CD4-positive, alpha-beta T cell treated with Interleukin-2 at 100 ng/mL for 4 hours (primary cell): ENCODE measurements around the gene DUSP1.

Source experiments
- DNase-seq: peaks from one replicate; pipeline ENCODE4 v3.0.0-alpha.2; 2020; ENCODE audit warnings: low spot score

Gene DUSP1

GRCh38 chr5:172777881-172778814, 7.2 kb upstream of the DUSP1 start:
- DNase-seq, result peak; percentile 39

DNA sequence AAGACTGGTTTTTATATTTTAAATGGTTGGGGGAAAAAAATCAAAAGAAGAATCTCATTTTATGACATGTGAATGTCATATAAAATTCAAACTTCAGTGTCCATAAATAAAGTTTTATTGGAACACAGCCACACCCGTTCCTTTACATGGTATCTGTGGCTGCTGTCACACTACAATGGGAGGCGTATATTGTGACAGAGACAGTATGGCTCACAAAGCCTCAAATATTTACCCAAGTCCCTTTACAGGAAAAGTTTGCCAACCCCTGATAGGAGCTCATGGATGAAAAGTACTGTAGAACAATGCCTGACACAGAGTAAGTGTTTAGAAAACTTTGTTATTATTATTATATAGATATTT, 5.2 kb upstream of the DUSP1 start:
- no peak for DNase-seq

DNA sequence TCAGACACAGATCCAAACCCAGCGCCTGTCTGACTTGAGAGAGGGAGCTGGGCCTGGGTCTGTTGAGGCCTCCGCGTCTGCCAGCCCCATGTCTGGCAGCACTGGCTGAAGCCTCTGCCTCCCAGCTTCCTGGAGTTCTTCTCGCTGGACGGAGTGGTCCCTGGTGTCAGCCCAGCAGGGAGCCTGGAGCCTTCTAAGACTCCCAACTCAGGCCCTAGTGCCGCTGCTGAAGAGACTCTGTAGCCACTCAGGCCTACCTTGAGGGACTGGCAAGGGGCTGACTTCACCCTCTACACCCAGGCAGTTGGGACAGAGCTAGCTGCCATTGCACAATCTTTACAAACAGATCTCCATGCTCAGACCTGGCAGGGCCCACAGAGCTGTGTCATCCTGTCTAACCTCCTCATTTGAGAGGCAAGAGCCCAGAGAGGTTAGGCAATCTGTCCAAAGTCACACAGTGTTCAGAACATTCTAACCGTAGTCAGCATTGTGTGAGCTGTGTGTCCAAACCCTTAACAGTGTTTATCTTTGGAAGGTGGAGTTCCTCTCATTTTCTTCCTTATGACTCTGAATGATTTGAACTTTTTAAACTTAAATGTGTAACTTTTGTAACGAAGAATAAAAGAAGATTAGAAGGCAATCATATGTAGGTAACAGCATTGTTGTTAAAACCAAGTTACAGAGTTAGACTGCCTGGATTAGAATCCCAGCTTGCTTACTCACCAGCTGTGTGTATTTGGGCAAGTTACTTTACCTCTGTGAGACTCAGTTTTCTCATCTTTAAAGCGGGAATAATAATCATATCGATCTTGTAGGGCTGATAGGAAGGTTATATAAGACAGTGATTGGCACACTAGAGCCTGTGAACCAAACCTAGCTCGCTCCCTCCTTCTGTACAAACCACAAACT, 4.6 kb upstream of the DUSP1 start:
- no peak for DNase-seq

- DNase-seq, result no peak
Measured at GRCh38 chr5:172774561-172775315, 3.7 kb upstream of the DUSP1 start.

GRCh38 chr5:172773481-172774469, 2.8 kb upstream of the DUSP1 start:
- peak; percentile 41 for DNase-seq

DNA sequence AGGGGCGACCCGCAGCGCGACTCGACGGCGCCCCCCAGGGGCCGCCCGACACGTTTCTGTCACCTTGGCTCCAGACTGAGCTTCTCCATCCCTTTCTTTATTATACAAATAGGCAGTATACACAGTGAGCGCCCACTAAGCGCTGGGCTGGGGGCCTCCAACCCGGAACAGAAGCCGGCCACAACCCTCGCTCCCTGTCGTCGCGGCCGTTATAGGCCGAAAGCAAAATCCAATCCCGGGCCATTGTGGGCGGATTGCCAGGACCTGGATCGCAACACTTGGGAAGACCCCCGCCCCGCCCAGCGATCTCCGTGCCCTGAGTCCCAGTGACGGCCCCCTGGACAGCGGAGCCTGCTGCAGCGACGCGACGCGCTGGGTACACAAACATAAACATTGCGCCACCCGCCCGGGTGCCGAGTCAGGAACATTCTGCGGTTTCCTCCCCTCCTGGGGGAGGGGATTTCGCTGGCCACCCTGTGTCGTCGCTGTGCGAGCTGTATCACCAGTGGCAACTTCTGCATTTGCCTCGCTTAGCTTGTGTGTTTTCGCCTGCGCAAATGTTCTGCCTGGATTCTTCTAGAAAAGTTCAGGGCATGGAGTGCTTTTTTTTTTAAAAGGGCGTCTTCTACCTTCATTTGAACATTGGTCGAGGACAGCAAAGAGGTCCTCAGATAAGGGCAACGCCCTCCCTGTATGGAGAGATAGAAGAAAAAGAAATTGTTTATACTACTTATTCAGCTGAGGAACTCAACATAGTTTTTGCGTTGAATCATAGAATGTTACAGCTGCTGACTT, 1.3 kb upstream of the DUSP1 start:
- peak; percentile 91 for DNase-seq

- DNase-seq, result no peak
Measured at GRCh38 chr5:172771439-172772111, 580 bp upstream of the DUSP1 start.

DNA sequence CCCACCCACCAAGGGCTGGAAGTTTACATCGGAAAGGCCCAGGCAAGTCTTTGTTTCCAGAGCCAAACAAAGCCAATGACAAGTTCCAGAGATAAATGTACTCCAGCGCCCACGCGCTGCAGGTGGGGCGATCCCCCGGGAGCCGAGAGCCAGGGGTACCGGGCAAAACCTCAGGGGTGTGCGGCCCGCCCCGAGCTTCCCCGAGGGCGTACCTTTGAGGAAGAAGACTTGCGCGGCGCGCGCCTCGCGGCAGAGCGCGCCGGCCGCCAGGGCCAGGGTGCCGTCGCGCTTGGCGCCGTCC, 671 bp downstream of the DUSP1 start:
- no peak for DNase-seq

DNA sequence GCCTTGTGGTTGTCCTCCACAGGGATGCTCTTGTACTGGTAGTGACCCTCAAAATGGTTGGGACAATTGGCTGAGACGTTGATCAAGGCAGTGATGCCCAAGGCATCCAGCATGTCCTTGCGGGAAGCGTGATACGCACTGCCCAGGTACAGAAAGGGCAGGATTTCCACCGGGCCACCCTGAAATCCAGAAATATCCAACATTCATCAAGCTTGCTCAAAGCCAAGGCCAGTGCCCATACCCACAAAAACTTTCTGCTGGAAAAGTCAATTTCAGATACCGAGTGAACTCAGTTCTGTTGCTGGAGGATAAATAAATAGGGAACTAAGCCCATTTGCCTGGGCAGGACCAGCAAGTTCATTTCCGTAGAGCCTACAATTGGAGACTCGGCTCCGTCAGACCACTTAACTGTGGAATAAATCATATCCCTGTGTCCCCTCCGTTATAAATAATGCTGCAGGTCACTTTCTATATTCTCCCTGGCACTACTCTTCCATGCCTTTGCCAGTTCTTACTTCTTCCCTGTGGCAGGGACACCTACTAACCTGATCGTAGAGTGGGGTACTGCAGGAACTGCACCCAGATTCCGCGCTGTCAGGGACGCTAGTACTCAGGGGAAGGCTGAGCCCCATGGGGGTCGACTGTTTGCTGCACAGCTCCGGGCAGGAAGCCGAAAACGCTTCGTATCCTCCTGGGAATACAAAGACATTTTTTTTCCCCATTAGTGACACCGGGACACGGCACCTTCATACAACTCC, 1.2 kb downstream of the DUSP1 start:
- DNase-seq, result peak; percentile 24

DNA sequence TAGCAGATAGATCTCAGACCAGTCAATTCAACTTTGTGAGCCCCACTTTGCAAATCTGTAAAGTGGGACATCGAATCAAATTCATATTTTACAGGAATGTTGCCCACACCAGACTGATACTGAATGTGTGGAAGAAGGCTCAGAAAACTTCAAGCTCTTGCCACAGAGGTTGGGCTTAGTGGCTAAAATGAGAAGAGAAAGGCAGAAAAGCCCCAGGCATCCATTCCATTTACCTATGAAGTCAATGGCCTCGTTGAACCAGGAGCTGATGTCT, 1.7 kb downstream of the DUSP1 start:
- DNase-seq, result no peak

GRCh38 chr5:172768573-172769341, 2.2 kb downstream of the DUSP1 start:
- DNase-seq, result no peak

- no peak for DNase-seq
Measured at GRCh38 chr5:172768098-172768572, 2.9 kb downstream of the DUSP1 start.

GRCh38 chr5:172766287-172767108, 4.5 kb downstream of the DUSP1 start:
- peak; percentile 32 for DNase-seq

DNA sequence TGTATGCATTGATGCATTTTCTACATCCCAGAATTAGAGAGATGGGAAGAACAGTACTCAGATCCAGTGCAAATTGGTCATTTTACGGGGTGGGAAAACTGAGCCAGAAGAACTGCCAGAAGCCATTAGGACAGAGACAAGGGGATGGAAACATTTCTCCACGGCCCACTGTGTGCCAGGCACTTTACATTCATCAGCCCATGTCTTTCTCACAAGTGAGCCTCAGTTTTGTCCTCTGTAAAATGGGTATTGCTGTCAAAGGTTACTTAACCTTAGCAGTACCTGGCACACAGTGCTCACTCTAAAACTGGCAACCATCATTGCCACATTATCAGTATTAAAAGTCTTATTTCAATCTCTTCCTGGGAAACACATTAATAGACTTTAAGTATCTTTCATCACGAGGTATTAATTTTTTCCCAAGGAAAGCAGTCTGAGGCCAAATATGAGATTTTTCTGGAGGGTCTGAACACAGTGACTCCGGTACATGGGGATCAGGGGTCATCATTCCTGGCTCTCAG, 5.2 kb downstream of the DUSP1 start:
- peak; percentile 47 for DNase-seq

GRCh38 chr5:172764861-172765765, 5.9 kb downstream of the DUSP1 start:
- peak; percentile 99 for DNase-seq

DNA sequence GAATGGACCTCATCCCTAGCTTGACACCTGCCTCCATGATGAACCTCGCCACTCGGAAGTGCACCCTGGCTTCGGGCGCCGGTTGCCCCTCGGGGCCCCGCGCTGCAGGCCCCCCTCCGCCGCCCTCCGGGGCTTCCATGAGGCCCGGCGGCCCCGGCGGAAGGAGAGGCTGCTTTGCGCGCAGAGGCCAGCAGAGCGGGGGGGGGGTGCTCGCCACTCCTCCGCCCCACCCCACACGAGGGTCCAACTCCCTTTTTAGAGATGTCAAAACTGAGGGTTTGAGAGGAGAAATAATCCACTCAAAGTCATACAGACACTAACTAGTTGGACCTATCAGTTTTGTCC, 7.9 kb downstream of the DUSP1 start:
- DNase-seq, result no peak
